GM19395 (cell line): Measurements from ENCODE around the gene LCE7A.

ENCODE experiments used
- ATAC-seq: cut with Tn5 transposase; IDR thresholded peaks from one replicate; pipeline ENCODE4 v1.9.1; 2021; ENCODE audit warnings: mild to moderate bottlenecking, moderate library complexity; ENCODE audit not compliant: unreplicated experiment

LCE7A gene

DNA sequence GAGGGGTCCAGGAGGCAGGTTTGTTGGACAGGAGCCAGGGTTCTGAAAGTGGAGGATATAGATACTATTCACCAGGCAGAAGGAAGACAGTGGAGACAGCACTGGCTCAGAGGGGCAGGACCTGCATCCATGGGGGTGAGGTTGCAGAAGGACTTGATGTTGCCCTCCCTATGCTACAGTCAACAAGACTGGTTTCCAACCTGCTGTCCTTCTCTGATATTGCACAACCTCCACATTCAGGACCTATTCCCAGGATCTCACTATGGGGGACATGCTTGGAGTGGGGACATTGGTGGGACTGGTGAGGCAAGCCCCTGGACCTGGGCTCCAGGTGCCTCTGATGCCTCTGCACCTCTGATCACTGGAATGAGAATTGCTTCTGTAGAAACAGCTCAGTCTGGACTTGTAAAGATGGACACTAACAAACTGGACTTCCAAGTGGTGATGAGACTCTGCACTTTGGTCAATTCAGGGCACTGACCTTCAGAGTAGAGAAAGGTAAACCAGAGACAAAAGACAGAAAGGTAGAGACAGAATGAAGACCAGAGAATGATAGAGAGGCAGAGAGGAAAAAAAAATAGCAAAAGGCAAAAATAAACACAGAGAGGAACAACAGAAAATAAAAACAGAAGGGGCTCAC lies 19.9 kb downstream of the LCE7A start:
- no peak for ATAC-seq

DNA sequence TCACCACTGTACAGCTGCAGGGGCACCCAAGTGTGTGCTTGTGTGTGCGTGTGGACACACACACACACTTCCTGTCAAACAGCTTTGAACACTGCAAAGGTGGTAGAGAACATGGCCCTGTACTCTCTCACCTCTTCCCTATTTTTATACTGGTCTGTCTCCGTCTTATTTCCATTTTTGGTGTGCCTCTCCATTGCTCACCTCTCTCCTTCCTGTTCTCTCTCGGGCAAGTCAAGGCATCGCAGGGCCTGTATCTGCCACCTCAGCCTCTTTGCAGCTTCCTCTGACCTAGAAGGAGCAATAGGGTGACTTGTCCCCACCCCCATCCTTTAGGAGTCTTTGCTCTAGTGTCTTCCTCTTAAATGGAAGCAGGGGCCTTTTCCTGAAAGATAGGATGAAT lies 20.5 kb downstream of the LCE7A start:
- no peak for ATAC-seq

DNA sequence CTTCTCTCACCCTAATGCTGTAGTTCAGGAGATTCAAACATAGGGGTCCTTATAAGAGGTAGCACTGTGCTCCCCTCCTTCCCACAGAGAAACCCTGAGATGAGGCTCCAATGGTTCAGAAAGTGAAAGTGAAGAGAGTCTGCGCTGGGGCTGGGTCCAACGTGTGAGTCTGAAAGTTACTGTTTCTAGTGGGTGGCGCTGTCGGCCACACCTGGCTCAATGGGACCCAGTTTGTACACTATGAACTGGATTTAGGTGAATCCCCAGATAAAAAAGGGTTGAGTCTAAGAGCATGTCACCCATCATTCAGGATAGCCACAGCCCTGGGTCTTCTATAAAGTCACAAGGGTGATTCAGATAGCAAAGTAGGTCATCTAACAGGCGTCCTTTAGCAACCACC lies 21.1 kb downstream of the LCE7A start:
- no peak for ATAC-seq

DNA sequence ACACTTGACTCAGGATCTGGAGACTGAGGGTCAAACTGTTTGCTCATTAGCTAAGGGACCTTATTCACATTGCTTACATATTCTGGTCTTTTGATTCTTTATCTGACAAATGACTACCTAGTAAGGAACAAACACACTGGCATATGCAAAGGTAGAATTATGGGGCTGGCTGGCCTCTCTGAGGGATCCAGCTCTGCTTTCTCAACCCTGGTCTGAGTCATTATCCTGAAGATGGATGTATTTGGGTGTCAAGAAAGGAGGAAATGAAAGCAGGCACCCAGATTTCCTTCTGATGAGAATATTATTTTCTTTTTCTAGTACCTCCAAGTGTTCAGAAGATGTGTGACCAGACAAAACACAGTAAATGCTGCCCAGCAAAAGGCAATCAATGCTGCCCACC lies 24.3 kb downstream of the LCE7A start:
- ATAC-seq, result no peak

DNA sequence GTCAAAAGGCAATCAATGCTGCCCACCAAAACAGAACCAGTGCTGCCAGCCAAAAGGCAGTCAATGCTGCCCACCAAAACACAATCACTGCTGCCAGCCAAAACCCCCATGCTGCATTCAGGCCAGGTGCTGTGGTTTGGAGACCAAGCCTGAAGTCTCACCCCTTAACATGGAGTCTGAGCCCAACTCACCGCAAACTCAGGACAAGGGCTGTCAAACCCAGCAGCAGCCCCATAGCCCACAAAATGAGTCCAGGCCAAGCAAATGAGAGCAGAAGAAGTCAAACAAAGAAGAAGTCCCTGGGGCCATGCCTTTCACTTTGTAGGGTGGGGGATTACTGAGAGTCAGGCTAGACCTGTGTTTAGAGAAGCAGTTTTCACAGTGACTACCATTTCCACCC lies 24.7 kb downstream of the LCE7A start:
- ATAC-seq, result no peak

DNA sequence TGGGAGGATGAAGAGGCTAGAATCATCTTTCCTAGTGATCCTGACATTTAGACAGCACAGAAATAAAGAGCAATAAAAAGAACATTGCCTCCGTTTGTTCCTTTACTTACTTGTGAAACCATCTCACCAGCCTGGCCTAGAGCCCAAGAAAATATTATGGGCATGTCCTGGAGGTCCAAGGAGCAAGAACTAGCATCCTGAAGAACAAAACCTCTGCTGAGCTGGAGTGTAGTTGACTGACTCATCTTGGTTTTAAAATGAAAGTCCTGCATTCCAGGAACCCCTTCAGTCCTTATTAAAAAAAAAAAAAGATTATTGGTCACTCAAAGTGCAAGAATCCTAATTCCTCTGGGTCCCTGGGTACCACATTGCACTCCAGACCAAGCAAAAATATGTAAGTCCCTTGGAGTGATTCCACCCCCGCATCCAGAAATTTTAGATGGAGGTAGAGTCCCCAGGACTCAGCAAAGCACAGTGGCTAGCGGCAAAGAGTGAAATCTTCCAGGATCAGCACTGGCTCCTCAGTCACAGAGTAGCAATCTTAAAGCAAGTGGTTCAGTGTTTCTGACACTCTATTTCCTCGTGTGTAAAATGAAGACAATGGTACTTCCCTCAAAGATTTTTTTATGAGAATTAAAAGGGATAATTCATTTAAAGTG lies 25.3 kb downstream of the LCE7A start:
- ATAC-seq, result no peak

DNA sequence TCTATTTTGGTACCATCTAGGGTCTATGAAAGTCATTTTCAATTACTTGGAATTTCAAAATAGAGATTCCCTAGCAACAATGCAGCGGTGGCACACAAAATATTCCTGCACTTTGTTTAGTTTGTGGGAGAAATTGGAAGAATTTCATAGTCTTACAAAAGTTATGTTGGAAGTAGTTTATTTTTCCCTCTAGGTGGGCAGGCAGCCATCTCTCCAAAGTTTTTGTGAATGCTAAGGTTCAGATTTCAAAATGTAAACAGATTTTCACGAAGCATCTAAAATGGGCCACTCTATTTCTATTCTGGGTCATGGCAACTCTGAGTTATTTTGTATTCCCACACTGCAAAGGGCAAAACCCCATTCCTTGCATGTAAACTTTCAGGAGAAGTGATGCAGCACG lies 26.3 kb downstream of the LCE7A start:
- ATAC-seq, result no peak

DNA sequence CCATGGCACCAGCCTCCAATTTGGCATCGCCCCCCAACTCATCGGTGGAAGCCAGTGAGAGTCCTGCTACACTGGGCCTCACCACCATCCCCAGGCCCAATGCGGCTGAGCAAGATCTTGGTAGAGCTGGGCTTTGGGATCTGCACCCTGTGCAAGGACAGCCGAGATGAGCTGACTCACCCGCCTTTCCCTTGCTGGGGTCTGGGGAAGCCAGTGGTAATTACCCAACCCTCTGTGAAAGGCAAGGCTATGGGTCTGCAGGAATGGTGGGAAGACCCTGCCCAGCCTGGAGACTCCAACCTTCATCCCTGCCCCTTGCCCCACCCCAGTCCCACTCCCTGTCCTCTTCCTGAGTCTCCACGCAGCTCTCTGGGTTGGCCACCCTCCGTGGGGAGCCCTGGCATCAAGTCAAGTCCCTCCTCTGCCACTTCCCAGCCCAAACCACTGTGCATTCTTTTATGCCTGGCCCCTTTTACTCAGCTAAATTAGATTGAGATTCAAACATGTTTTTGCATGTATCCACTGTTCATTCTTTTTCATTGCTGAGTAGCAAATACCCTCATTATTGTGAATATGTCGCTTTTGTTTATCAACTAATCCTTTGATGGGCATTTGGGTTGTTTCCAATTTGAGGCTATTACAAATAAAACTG lies 27.1 kb downstream of the LCE7A start:
- no peak for ATAC-seq

DNA sequence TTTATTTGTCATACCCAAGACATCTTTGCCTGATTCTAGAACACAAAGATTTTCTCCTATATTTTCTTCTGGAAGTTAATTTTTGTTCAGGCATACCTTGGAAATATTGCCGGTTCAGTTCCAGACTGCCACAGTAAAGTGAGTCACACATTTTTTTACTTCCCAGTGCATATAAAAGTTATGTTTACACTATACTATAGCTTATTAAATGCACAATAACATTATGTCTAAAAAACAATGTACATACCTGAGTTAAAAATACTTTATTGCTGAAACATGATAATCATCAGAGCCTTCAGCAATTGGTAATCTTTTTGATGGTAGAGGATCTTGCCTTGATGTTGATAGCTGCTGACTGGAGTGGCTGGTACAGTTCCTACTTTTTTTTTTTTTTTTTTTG lies 28.3 kb downstream of the LCE7A start:
- no peak for ATAC-seq

DNA sequence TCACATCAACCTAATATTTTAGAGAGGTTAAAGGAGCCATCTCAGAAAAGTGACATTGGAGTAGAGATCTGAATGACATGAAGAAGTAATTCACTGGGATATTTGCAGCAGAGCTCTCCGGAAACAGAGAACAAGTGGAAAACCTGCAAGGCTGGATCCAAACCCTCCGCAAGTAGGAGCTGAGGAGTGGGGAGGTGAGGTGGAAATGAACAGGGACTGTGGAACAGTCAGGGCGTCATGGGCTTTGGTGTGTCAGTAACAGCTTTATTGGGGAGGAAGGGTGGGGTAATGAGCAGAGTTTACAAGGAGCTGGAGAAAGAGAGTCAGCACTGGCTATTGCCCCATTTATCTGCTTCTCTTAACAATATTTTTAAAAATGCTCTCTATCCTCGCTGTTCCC lies 39.2 kb downstream of the LCE7A start:
- no peak for ATAC-seq

DNA sequence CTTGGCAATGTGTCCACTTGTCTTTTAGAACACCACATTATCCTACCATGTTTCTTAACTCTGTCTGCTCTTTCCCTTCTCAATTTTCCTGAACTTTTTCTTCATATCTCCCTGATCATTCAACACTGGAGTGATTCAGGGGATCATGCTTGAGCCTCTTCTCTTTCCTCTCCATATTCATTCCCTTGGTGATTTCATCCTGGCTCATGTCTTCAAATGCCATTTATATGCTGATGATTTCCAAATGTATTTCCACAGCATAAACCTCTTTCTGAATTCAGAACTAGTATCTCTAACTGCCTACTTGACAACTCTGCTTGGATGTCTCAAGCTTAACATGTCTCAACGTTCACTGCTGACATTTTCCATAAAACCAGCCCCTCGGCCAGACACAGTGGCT lies 40.1 kb downstream of the LCE7A start:
- no peak for ATAC-seq

DNA sequence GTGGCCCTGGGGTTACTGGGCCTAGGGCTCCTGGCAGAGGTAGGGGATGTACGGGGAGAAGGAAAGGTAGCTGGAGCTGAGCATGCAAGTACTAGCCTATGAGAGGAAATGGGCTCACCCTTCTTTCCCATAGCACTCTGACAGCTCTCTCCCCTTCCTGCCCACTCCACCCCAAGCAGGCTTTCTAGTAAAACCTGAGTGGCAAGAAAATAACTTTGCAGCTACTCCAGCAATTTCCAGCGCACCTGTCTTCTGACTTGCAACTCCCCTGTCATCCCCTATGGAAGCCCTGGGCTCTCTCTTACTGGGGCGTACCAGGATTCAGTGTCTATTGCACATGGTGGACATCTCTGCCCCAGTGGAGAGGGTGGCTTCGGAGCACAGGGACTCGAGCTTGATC lies 41.8 kb downstream of the LCE7A start:
- ATAC-seq, result no peak

DNA sequence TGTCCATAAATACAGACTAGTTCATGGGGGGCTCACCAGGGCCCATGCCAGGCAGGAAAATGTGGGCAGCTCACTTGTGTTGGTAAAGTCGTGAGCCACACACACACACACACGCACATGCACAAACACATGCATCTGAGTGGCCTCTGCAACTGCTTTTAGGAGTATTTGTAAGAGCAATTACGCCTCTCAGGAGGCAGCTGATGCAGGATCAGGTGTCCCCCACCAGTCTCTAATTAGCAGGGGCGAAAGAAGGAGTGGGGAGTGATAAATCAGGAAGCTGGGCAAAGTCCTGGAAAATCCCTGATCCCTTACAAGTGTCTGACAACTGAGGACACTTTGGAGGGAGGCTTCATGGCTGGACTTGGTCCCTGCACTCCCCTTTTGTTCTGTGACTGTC lies 42.8 kb downstream of the LCE7A start:
- ATAC-seq, result no peak

DNA sequence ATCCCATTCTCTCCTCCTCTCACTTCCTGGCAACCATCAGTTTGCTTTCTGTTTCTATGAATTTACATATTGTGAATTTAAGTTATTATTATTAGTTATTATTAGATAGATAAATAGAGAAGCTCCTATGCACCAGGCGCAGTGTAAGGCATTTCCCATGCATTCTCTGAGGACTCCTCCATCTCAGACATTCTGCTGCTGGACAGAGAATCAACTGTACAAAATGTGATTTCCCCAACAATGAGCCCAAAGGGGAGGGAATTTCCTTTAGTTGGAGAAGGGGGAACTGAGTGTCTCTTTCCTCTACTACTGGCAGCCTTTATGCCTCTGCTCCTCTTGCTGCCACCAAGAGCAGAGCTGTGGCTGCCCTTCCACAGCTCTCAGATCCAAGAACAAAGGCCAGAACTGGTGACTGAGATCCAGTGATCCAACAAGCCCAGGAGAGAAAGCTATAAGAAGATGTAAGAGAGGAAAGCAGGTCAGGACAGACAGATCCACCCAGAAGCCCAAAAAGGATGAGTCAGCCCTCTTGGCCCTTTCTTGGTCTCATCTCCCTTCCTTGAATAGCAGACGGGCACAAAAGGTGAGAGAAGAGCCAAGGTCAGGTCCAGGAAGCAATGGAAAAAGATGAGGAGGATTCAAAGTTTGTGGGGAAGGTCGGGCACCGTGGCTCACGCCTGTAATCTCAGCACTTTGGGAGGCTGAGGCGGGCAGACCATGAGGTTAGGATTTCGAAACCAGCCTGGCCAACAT lies 45.1 kb downstream of the LCE7A start:
- ATAC-seq, result no peak

DNA sequence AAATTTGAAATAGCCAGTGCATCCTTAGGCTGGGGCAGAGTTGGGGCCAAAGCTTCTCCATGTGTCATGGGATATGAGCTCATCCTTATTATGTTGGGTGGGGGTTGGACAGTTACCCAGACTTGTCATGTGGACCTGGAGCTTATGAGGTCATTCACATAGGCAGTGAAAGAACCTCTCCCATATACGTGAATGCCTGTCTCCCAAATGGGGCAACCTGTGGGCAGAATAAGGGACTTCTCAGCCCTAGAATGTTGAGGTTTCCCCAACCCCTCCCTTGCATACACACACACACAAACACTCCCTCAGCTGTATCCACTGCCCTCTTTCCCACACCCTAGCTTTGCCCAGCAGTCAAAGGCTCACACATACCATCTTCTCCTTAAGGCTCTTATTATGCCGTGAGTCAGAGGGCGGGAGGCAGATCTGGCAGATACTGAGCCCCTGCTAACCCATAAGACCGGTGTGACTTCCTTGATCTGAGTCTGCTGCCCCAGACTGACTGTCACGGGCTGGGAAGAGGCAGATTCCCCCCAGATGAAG lies 46.3 kb downstream of the LCE7A start:
- ATAC-seq, result no peak

DNA sequence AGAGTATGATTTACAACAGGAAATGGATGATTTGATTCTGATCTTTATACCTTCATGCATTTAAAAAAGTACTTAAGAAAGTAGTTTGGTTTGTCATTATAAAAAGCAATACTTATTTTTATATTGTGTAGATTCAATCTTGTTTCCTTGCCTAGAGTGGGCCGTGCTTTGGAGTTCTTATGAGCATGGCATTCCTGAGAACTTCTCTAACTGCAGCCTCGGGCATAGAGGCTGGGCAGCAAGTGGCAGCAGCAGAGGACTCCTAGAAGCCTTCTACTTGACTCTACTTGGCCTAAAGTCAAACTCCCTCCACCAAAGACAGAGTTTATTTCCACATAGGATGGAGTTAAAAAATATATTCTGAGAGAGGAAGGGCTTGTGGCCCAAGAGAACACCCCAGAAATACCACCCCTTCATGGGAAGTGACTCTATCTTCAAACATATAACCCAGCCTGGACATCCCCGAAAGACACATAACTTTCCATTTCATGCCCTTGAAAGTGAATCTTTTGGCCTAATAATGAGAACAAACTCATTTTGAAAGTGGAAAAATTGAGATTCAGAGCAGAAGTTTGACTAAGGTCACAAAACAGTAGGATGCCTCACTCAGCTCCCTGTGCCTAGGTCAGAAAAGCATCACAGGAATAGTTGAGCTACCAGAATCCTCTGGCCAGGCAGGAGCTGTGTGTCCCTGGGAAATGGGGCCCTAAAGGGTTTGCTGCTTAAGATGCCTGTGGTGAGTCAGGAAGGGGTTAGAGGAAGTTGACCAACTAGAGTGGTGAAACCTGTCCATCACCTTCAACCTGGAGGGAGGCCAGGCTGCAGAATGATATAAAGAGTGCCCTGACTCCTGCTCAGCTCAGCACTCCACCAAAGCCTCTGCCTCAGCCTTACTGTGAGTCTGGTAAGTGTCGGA lies 48.1 kb downstream of the LCE7A start, which contains the start of gene IVL:
IVL (plus strand) TSS at position 861 of the 916 bp plus-strand sequence. CDS start 1,252 bp downstream, outside the sequence.
- ATAC-seq, result peak; percentile 70

DNA sequence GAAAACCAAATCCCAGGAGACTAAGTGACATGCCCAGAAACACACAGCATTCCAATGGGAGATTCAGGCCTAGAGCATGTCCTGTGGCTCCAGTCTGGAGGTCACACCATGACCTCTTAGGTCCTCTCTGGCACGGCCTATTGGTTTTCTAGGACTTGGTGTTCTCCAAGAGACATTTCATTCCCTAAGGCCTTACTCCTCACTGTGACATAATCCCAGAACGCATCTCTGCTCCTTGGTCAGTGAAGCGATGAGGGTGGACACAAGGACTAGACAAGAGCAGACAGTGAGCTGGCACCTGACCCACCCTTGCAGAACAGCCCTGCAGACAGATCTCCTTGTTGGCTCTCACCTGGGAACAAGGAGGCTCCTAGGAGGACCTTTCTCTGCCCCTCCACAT lies 49.4 kb downstream of the LCE7A start:
- ATAC-seq, result no peak
